ENCODE results near the gene HPN.

- TF ChIP-seq CTCF (IDR thresholded peaks at IDR 0.05), result no peak
- no peak for TF ChIP-seq POLR2A (IDR thresholded peaks at IDR 0.05)
These were observed 40.6 kb upstream of the HPN start for GRCh38 chr19:35000647-35001501.

Data from Peyer's patch (tissue), 4 donors.